ENCODE measurements around the gene AOX1. TPM values are rescaled to one million over a fixed set of nuclear protein-coding genes. Genes with fewer than 3 reads are reported as not detected.
A peak's percentile ranks its signal among the peaks of the same experiment; 100 is the strongest.

Gene AOX1
- total and polyA plus RNA-seq, 9 of the 15 experiments (the other 6 are each of a cell fraction or from before 2014, with no cell fraction given) = 0.10 to 0.55 (median 0.20) TPM; not detected in 6

DNA sequence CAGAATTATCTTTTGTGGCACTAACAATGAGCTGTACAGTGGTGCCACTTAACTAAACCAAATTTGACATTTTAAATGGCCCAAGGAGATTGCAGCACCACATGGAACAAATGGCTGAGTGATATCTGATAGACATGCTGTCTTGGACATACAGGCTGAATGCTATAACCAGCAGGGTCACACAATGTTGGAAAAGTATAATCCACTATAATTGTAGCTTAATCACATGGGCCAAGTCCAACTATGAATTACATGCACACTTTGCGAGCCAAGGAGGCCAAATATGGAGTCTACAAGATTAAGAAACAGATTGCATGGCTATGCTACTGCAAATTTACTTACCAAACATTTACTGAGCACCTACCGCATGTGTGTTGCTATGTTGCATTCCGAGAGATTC lies 69.0 kb downstream of the AOX1 start (continued):
- TF ChIP-seq, protein P1, sequence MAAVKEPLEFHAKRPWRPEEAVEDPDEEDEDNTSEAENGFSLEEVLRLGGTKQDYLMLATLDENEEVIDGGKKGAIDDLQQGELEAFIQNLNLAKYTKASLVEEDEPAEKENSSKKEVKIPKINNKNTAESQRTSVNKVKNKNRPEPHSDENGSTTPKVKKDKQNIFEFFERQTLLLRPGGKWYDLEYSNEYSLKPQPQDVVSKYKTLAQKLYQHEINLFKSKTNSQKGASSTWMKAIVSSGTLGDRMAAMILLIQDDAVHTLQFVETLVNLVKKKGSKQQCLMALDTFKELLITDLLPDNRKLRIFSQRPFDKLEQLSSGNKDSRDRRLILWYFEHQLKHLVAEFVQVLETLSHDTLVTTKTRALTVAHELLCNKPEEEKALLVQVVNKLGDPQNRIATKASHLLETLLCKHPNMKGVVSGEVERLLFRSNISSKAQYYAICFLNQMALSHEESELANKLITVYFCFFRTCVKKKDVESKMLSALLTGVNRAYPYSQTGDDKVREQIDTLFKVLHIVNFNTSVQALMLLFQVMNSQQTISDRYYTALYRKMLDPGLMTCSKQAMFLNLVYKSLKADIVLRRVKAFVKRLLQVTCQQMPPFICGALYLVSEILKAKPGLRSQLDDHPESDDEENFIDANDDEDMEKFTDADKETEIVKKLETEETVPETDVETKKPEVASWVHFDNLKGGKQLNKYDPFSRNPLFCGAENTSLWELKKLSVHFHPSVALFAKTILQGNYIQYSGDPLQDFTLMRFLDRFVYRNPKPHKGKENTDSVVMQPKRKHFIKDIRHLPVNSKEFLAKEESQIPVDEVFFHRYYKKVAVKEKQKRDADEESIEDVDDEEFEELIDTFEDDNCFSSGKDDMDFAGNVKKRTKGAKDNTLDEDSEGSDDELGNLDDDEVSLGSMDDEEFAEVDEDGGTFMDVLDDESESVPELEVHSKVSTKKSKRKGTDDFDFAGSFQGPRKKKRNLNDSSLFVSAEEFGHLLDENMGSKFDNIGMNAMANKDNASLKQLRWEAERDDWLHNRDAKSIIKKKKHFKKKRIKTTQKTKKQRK (IDR thresholded peaks at IDR 0.05; ENCODE audit: borderline replicate concordance, low read depth, low read length) = no peak
- TF ChIP-seq ZNF316 (IDR thresholded peaks at IDR 0.05) (no peak), VEZF1 (CRISPR knock-in tag; IDR thresholded peaks at IDR 0.05) (no peak)

GRCh38 chr2:200655918-200656580 lies 70.2 kb downstream of the AOX1 start:
- H3K9me3 ChIP-seq (replicated peaks; ENCODE audit: control insufficient read depth, insufficient read depth, low read depth, low read length) = no peaks in the 10 kb centered on the region
- H3K9ac ChIP-seq (ENCODE audit: insufficient read depth in 1 of 2, low read depth in 2 of 2, low read length in 2 of 2) = no peak overlapping the region
- no peaks in the 10 kb centered on the region for H3K4me1 ChIP-seq (replicated peaks in 1 of 2; ENCODE audit: control insufficient read depth in 2 of 2, insufficient read depth in 2 of 2, low read length in 2 of 2)
- intact Hi-C loops (cut with micrococcal nuclease) (no loop called here), in situ Hi-C loops (cut with MboI) (no loop called here)
- no peak overlapping the region for H3K4me2 ChIP-seq (ENCODE audit: insufficient read depth, low read length)
- no peaks in the 10 kb centered on the region for H3K9me1 ChIP-seq (ENCODE audit: control insufficient read depth, insufficient read depth, low read length)
- no TSS peak for BruUV-seq (replicated peaks)
- H3K36me3 ChIP-seq (ENCODE audit: control insufficient read depth, insufficient read depth, low read length) = no peaks in the 10 kb centered on the region
- DNase-seq (ENCODE audit: extremely low read depth in 1 of 4, low spot score in 3 of 4) (no peak), ATAC-seq (no peak), FAIRE-seq (no peak)
- no peaks in the 10 kb centered on the region for H4K20me1 ChIP-seq (replicated peaks; ENCODE audit: control insufficient read depth, insufficient read depth, low read length)
- no peak overlapping the region for H2AFZ ChIP-seq (ENCODE audit: low read depth, low read length)
- no peaks in the 10 kb centered on the region for H3K79me2 ChIP-seq (ENCODE audit: control insufficient read depth, insufficient read depth, low read length)
- 0% methylated on average over 3 of the region's 3 CpGs for WGBS (ENCODE audit: insufficient coverage, low coverage, missing lambda C conversion rate)
- POLR2A ChIA-PET = no interaction called here
- H3K27ac ChIP-seq (ENCODE audit: extremely low read depth, low read depth, low read length) = no peak overlapping the region
- H3K4me3 ChIP-seq = no peak overlapping the region
- no peaks in the 10 kb centered on the region for H3K27me3 ChIP-seq (ENCODE audit: control insufficient read depth in 2 of 2, insufficient read depth in 2 of 2, low read length in 2 of 2)
- CTCF ChIA-PET (ENCODE audit: low intra/inter-chr PET ratio) = no interaction called here
- TF ChIP-seq, protein P2, sequence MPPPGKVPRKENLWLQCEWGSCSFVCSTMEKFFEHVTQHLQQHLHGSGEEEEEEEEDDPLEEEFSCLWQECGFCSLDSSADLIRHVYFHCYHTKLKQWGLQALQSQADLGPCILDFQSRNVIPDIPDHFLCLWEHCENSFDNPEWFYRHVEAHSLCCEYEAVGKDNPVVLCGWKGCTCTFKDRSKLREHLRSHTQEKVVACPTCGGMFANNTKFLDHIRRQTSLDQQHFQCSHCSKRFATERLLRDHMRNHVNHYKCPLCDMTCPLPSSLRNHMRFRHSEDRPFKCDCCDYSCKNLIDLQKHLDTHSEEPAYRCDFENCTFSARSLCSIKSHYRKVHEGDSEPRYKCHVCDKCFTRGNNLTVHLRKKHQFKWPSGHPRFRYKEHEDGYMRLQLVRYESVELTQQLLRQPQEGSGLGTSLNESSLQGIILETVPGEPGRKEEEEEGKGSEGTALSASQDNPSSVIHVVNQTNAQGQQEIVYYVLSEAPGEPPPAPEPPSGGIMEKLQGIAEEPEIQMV (tag; conservative IDR thresholded peaks at IDR 0.05; ENCODE audit: low read depth) = peak; percentile 94
- TF ChIP-seq CCNT2 (IDR thresholded peaks at IDR 0.05; ENCODE audit: borderline replicate concordance, extremely low read depth, insufficient read length, low read depth, low read length) = no peak
- no peak for TF ChIP-seq FOXK1 (CRISPR knock-in tag; IDR thresholded peaks at IDR 0.05; ENCODE audit: borderline replicate concordance)
- TF ChIP-seq, protein P3, sequence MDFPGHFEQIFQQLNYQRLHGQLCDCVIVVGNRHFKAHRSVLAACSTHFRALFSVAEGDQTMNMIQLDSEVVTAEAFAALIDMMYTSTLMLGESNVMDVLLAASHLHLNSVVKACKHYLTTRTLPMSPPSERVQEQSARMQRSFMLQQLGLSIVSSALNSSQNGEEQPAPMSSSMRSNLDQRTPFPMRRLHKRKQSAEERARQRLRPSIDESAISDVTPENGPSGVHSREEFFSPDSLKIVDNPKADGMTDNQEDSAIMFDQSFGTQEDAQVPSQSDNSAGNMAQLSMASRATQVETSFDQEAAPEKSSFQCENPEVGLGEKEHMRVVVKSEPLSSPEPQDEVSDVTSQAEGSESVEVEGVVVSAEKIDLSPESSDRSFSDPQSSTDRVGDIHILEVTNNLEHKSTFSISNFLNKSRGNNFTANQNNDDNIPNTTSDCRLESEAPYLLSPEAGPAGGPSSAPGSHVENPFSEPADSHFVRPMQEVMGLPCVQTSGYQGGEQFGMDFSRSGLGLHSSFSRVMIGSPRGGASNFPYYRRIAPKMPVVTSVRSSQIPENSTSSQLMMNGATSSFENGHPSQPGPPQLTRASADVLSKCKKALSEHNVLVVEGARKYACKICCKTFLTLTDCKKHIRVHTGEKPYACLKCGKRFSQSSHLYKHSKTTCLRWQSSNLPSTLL (IDR thresholded peaks at IDR 0.05) = peak; percentile 79
- no peak for TF ChIP-seq ZNF197 (CRISPR knock-in tag; IDR thresholded peaks at IDR 0.05; ENCODE audit: low read depth)
- no peak for TF ChIP-seq HLTF (IDR thresholded peaks at IDR 0.05)
- TF ChIP-seq, protein P4, sequence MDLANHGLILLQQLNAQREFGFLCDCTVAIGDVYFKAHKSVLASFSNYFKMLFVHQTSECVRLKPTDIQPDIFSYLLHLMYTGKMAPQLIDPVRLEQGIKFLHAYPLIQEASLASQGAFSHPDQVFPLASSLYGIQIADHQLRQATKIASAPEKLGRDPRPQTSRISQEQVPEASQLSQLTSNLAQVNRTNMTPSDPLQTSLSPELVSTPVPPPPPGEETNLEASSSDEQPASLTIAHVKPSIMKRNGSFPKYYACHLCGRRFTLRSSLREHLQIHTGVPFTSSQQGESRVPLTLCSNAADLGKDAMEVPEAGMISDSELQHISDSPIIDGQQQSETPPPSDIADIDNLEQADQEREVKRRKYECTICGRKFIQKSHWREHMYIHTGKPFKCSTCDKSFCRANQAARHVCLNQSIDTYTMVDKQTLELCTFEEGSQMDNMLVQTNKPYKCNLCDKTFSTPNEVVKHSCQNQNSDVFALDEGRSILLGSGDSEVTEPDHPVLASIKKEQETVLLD (IDR thresholded peaks at IDR 0.05) = no peak

Data from K562 (cell line).